ENCODE data around the gene TEAD1.

DNA sequence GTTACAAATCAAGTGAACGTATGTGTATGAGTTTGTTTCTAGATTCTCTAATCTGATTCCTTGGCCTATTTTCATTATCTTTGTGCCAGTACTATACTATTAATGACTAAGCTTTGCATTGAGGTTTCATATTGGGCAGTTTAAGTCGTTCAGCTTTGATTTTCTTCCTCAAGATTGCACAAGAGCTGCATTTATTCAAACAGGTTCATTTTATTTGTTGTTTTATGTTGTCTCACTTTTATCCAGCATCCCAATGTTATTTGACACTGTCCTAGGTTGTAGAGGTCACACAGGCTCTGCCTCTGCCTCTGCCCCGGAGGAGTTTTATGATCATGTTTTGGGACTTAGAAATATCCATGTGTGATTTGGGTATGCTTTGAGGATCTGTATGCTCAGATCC, 79.8 kb downstream of the TEAD1 start:
- TF ChIP-seq, protein P1, sequence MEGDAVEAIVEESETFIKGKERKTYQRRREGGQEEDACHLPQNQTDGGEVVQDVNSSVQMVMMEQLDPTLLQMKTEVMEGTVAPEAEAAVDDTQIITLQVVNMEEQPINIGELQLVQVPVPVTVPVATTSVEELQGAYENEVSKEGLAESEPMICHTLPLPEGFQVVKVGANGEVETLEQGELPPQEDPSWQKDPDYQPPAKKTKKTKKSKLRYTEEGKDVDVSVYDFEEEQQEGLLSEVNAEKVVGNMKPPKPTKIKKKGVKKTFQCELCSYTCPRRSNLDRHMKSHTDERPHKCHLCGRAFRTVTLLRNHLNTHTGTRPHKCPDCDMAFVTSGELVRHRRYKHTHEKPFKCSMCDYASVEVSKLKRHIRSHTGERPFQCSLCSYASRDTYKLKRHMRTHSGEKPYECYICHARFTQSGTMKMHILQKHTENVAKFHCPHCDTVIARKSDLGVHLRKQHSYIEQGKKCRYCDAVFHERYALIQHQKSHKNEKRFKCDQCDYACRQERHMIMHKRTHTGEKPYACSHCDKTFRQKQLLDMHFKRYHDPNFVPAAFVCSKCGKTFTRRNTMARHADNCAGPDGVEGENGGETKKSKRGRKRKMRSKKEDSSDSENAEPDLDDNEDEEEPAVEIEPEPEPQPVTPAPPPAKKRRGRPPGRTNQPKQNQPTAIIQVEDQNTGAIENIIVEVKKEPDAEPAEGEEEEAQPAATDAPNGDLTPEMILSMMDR (IDR thresholded peaks at IDR 0.05): no peak
- no peak for TF ChIP-seq ZFX (IDR thresholded peaks at IDR 0.05; ENCODE audit: borderline replicate concordance)

Measured in 22Rv1 (cell line).